ENCODE results near the gene OSBPL9.

OSBPL9 gene

GRCh38 chr1:51734896-51735745, 118.2 kb downstream of the OSBPL9 start:
- no peak for DNase-seq (ENCODE audit: low read depth, low spot score)

- no peak for DNase-seq (ENCODE audit: low read depth, low spot score)
Measured at GRCh38 chr1:51735746-51736254, 118.9 kb downstream of the OSBPL9 start.

GRCh38 chr1:51736702-51737101, 119.8 kb downstream of the OSBPL9 start:
- DNase-seq (ENCODE audit: low read depth, low spot score), result no peak

DNA sequence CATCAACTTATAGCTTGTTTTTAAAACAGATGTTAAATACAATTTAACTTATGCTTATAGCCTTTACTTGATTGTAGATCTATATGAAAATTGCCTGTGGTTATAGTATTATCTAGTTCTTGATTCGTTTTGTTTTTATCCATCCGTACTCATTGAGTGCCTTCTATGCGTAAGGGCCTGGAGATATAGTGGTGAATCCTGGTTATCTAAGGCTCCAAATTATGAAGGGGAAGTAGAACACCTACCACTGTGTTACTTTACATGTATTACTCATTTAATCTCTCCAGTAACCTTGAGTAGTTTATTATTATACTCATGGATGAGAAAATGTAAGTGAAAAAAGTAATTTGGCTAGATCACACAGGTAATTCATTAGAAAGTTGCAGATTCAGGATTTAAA, 121.8 kb downstream of the OSBPL9 start:
- no peak for DNase-seq (ENCODE audit: low read depth, low spot score)

- DNase-seq (ENCODE audit: low read depth, low spot score), result no peak
Measured at GRCh38 chr1:51740652-51741051, 123.8 kb downstream of the OSBPL9 start.

DNA sequence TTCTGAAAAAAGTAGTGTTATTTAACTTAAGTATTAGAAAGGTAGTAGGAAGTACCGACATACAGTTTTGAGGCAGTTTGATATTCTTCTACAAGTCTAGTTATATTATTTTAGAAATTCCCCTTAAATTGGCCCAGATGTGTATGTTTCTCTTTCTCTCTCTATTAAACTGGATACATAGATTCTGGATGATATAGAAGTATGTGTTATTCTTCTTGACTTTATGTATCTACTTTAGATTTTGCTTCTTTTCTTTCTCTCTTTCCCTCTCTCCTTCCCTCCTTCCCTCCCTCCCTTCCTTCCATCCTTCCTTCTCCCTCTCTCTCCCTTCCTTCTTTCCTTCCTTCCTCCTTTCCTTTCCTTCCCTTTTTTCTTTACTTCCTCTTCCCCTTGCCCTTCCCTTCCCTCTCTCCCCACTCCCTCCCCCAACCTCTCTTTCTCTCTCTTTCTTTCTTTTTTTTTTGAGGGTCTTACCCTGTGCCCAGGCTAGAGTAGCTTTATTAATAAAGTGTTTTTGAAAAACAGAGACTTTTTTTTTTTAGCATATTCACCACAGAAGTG, 124.3 kb downstream of the OSBPL9 start:
- no peak for DNase-seq (ENCODE audit: low read depth, low spot score)

DNA sequence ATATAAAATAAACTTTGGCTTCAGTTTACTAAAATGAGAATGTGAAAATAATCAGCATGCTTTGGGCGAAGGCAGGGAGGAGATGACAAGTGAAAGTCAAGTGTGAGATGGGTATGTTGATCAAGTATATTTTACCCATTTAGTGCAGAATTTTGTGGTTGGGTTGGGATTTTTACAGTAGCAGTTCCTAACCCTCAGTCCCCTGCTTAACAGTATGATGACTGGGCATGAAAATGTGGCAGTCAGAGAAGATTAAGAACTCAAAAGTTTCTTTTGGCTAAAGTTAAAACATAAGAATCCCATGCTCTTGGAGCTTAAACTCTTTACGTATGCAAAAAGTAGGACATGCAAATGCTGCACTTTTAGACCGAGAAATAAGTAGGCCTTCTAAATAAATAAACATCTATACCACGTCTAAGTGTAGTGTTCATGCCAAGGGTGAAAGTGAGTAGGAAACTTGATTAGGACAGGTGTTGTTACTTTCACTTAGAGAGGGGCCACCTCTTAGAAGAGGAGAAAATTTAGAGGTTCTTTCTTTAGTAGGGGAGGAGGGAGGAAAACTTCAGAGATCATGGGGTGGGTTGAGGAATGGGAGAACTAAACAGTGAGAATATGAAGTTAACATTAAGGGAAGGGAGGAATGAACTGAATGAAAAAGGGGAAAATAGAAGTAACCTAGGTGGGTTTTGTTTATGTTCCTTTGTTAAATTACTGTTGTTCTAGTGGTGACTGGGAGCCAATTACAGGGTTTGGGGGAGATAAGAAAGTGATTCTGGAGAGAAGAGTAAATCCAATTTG, 127.8 kb downstream of the OSBPL9 start:
- DNase-seq (ENCODE audit: low read depth, low spot score), result no peak

DNA sequence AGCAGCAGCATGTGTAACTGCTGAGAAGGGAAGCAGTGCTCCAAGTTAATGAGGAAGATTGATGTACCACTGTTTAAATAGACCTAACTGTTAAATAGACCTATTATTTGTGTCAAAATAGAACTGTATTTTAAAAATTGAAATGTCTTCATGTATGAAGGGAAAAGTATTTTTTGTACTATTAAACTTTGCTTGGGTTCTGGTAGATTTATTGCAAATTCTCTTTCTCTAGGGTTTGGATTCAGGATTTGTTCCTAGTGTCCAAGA, 128.3 kb downstream of the OSBPL9 start:
- no peak for DNase-seq (ENCODE audit: low read depth, low spot score)

GRCh38 chr1:51749151-51749550, 132.3 kb downstream of the OSBPL9 start:
- DNase-seq (ENCODE audit: low read depth, low spot score), result no peak

DNA sequence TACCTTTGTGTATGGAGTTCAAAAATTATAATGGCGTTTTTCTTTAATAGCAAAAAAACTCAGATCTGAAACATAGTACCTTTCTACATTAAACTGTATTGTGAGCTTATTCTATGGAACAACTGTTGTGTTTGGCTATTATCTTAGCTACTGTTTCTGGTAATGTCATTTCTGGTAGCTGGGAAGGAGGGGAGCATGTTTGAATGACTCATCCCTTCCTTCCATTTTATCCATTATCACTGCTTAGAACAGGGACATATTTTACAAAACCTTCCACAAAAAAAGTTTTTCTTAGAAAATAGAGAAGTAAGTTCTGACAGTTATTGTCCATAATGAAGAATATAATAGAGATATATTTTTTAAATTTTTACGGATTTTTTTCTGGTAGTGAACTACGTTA, 133.3 kb downstream of the OSBPL9 start:
- no peak for DNase-seq (ENCODE audit: low read depth, low spot score)

- no peak for DNase-seq (ENCODE audit: low read depth, low spot score)
Measured at GRCh38 chr1:51750729-51751128, 133.8 kb downstream of the OSBPL9 start.

GRCh38 chr1:51752073-51752948, 135.4 kb downstream of the OSBPL9 start:
- DNase-seq (ENCODE audit: low read depth, low spot score), result no peak

DNA sequence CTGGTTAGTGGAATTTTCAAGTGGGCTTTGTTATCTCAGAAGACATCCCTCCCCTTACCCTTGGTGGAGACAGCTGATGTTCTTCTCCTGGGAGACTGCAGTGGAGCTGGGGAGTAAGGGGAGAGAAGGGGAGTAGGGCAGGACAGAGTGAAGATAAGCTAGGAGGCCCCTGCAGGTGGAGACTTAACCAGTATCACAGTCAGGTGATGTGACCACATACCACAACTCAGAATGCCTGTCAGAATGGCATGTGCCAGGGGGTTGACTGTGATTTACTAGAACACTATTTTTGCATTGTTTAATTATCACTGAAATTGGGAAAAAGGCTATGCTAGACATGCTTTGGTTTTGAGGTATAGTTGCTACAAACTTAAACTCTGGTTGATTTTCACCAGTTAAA, 137.1 kb downstream of the OSBPL9 start:
- no peak for DNase-seq (ENCODE audit: low read depth, low spot score)

GRCh38 chr1:51754666-51755065, 137.8 kb downstream of the OSBPL9 start:
- no peak for DNase-seq (ENCODE audit: low read depth, low spot score)

DNA sequence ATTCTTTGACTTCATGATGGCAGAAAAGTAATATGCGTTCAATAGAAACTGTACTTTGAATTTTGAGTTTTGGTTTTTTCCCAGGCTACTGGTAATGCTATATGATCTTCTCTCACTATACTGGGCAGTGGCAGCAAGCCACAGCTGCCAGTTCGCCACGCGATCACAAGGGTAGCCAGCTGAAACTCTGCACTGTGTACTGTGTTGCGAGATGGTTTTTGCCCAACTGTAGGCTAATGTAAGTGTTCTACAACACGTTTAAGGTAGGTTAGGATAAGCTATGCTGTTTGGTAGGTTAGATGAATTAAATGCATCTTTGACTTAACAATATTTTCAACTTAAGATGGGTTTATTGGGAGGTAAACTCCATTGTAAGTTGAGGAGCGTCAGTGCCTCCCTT, 138.5 kb downstream of the OSBPL9 start:
- no peak for DNase-seq (ENCODE audit: low read depth, low spot score)

DNA sequence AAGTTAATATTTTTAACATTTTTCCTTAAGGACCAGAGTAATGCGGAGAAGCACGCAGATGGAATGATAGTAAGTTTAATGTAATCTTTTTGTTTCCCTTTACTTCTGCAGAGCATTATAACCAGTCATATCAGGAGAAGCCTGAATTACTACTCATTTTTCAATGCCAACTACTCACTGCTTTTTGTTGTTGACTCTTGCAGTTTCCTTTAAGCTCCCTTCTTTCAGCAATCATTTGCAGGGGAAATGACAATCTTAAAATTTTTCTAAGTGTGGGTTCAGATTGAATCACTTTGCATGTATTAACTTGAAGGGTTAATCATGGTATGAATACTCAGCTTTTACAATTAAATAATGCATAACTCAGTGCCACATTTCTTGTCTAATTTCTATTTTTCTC, 139.4 kb downstream of the OSBPL9 start:
- no peak for DNase-seq (ENCODE audit: low read depth, low spot score)

DNA sequence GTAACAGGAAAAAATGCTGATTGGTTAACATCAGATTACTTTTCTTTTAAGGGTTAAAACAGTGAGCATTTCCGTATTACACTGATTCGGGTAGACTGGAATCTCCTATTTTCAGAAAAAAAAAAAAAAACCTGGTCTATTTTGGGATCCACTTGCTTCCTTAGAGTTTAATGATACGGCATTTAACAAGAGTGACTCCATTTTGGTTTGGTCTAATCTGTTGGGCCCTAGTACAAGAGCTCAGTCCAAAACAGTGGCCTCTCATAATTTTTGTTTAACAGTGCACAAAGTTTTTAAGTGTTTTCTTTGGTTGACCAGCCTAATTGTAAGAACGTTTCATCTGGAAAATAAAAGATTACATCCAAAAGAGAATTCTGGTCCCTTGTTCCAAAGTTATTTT, 141.4 kb downstream of the OSBPL9 start:
- no peak for DNase-seq (ENCODE audit: low read depth, low spot score)

DNA sequence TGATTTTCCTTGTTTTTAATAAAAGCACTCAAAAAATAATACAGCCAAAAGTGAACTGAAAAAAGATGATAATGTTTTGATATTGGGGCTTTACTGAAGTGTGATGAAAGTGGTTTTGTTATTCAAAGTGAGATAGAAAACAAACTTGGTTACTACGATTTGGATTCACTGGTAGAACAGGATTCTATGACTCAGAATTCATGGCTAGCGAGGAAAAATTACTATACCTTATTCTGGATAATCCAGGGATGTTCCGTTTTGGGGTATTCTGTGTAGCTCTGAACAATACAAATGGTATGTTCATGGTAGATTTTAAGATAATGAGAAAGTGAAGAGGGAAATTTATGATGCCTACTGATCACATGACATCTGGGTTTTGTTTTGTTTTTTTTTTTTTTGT, 144.0 kb downstream of the OSBPL9 start:
- DNase-seq (ENCODE audit: low read depth, low spot score), result no peak

- DNase-seq (ENCODE audit: low read depth, low spot score), result no peak
Measured at GRCh38 chr1:51761351-51761750, 144.5 kb downstream of the OSBPL9 start.

GRCh38 chr1:51768971-51769588, 152.2 kb downstream of the OSBPL9 start:
- peak; percentile 45 for DNase-seq (ENCODE audit: low read depth, low spot score)

DNA sequence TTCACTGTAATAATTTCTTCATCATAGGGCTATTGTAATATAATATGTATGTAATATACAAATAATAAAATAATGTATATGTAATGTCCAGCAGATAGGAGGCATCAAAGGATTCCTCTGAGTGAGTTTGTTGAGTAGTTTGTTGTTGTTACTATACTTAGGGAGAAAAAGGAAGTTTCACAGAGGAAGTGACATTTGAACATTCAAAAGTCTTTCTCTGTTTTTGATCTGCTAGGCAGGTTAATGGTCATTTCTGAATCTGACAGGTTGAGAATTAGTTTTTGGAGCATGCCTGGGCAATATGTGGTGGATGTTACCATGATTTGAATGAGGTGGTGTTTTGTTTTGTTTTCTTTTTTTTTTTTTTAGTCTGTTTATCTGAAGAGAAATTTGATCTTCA, 159.5 kb downstream of the OSBPL9 start:
- no peak for DNase-seq (ENCODE audit: low read depth, low spot score)

All from smooth muscle cell of the brain vasculature (primary cell).